ENCODE results near the gene ARVCF.

The ARVCF gene

DNA sequence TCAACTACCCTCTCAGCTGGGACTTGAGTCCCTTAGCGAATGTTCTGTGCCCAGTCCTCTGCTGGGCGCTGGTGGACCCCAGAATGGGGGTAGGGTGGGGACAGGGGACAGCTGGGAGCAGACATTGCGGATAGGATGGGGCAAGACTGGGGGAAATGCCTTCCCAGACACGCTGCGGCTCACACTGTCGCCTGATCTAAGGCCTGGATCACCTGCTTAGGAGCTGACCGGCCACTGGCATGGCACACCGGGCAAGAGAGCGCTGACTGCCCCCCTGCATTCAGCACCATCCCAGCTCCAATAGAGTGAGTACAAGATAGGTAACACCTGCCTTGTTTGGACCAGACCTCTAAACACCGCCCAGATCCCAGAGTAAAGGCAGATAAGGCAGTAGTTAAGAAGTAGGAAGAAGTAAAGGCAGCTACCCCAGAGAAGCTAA is 1.4 kb downstream of the ARVCF start:
- DNase-seq = no peak

DNA sequence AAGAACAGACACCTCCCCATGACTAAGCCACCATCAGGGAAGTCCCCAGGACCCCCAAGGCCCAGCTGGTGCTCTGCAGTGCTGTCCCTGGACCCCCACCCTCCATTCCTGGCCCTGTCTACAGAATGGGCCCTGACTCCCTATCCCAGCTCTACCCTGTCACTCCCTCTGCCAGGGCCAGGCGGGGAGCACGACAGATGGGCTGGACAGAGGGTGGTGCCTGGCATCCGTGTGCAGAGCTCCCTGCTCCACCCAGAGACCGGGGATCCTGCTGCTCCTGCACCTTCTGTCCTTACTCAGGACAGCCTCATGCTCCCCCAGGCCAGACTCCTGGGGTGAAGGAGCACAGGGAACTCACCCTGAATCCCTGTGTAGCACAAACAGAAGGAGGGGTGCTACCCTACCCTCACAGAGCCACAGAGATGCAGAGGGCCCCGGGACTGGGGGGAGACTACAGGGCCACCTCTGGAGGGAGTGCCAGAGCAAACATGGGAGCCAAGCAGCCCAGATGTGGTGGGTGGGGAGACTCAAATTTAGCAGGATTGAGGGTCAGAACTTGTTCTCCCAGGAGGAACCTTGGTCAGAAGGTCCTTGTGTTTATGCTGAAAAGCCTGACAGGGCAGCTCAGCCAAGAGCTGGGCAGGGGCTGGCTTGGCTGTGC is 2.0 kb downstream of the ARVCF start:
- DNase-seq = no peak

DNA sequence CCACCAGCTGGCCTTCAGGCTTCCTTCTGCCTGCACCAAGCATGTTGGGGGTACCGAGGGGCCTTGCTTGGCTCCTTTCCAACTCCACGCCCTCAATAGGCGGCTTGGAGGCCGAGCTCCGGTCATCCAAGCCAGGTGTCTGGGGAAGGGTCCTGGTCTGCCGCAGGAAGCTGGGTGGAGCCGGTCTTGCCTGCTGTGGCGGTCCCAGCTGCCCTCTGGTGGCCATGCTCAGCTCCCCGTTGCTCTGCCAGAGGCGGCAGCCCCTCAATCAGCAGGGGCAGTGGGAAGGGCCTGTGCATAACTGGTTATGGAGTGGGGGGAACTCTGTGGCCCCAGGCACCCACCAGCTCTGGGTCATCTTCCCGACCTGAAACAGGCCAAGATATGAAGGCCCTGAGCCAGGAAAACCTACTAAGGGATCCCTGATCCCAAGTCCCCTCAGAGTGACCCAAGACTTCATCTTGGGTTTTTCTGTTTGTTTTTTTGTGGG is 3.2 kb downstream of the ARVCF start:
- peak; percentile 21 to 36 for DNase-seq

DNA sequence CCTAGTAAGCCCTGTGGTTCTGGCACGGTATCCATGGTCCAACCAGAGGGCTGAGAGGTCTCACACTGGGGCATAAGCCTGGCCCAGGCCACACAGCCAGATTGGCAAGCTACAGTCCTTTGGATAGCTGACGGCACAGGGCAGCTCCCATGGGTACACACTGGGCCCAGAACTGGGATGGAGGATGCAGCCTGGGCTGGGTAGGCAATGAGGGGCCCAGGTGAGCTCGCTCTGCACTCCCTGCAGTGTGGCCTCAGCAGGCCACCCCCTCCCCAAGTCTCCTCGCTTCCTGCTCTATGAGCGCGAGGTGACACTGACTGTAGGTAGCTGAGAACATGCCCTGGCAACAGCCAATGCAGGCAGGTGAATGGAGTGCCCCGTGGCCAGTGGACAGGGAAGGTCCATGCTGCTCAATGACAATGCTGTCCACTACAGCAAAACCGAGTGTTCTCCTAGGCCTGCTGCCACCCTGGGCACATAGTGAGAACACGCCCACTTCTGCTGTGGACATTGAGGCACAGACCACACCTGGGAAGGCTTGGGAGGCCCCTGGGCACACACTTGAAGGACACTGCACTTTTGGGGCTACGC is 3.8 kb downstream of the ARVCF start:
- DNase-seq = no peak

DNA sequence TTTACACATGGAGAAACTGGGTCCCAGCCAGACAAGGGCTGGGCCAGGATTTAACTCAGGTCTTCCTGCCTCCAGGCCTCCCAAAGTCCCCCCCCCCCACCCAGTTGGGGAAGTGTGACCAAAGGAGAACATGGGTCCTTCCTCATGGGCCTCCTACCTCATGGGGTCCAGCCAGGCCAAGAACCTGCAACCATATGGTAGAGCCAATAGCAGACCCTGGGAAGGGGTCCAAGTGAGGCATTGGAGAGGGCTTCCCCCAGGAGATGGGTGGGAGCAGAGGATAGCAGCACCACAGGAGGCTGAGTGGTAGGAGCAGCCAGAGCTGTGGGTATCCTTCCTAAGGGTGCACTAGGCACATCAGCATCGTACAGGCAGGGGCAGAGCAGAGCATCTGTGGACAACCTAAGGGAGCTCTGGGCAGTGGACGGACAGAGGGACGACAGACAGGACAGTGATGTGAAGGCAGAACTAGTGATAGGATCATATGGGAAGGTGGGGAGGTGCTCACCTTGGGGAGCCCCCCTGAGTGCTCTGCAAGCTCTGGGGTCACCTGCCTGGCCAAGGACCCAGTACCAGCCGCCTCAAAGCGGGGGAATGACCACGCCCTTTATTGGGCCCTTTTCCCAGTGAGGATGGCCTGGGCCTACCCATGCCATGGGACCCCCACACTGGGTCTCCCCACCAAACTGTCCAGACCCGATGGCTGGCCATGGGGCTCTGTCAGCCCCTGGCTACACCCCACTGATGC is 4.5 kb downstream of the ARVCF start:
- no peak for DNase-seq

DNA sequence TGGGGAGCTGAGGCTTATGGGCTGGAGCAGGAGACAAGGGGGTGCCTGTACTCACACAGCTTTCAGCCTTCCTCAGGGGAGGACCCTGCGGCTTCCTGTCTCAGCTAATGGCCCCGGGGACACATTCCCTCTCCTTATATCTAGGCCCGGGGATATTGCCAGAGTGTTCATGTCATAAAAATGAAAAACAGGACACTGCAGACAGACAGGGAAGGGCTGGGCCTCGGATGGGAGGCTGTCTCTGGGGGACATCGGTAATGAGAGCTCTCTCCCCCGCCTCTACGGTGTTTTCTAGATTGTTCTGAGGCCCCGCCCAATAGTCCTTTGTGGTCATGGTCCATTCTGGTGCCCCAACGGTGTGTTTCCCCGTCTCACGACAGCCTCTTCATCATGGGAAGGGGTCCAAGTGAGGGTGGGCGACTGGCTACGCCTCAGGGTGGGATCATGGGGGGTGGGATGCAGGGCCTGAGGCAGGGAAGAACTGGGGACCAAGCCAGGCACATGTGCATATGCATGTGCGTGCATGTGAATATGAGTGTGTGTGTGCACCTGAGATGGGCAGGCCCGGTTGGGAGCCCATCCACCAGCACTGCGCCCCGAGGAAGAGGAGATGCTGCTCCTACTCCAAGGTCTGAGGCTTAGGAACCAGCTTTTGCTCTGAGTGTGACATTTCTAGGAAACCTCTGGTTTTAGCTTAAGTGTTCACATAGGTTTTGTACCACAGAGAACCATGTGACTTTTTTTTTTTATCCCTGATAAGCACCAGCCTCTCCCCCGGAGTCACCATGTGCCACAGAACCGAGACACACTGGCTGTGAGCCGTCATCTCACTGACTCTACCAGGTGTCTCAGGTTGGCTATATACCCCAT is 5.3 kb downstream of the ARVCF start:
- no peak for DNase-seq

DNA sequence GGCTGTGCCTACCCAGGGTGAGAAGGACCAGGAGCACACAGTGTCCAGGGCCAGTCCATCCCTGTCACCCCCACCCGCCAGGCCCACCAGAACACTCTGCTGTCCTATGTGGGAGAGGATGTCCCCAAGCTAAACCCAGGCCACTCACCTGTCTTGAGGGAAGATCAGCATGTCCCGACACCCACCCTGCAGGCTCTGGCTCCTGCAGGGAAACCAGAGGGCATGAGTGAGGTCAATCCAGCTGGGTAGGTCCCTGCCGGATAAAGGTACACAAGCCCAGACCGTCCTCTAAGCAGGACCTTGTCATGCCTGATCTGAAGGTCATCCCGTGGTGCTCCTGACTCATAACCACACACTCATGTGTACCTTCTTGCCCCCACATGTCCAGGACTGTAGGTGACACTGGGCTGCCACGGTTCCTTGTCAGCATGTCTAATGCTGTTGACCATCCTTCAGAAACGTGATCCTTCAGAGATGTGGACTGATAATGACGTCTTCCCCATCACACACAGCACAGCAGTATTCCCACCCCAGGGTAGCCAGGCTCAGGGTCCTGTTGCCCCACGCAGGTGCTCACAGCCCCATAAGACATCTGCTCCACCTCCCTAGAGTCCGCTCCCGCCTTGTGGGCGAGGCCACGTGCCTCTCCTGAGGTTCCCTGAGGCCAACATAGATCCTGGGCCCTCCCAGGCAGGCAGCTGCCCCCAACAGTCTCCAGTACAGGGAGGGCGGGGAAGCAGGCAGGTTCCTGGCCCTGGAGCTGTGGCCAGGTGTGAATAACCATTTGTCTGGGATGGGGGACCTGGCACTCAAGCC is 6.1 kb downstream of the ARVCF start:
- DNase-seq = no peak

DNA sequence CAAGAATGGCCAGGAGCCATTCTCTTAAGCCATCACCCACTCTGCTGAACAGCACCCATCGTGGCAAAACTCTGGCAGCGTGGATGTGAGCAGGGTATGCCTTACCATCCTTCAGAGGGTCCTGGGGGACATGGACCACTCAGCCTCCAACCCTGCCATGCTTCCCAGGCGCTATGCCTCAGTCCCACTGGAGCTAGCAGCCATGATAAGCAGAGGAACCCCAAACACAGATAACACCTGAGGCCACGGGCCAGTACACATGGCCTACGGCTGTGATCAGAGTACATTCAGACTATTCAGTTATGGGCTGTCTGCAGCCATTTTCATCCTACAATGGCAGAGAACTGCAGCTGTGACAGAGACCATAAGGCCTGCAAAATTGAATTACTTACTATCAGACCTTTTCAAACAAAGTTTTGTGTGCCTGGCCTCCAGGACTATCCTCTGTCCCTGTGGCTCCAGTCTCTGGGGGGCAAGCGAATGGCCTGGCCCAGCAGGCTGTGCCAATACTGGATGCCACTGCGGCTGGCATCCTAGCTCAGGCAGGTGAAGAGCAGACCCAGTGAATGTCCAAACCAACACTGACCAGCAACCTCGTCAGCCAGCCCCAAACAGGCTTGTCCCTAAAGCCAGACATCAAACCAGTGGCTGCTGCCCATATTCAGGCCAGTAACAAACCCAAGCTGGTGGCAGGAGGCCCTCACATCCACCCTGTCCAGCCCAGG is 6.9 kb downstream of the ARVCF start:
- no peak for DNase-seq

DNA sequence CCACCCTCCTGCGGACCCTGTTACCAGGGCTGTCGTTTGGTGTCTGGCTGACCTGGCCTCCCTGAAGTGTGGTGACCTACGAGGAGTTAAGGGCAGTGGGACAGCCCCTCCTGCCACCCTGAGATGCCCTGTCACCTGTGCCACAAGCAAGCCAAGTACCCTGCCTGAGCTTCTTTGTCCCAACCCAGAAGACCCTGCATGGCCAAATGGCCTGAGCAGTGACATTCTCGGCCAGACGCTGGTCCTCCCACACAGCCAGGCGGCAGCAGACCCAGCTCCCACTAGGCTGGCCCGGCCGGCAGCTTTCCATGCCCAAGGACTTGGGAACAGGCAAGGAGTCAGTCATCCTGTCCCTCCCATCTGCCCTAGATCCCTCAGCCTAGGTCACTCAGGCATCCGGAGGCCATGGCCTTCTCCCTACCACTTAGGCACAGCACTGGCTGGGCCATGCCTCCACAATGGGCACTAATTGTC is 7.6 kb downstream of the ARVCF start:
- DNase-seq = no peak

DNA sequence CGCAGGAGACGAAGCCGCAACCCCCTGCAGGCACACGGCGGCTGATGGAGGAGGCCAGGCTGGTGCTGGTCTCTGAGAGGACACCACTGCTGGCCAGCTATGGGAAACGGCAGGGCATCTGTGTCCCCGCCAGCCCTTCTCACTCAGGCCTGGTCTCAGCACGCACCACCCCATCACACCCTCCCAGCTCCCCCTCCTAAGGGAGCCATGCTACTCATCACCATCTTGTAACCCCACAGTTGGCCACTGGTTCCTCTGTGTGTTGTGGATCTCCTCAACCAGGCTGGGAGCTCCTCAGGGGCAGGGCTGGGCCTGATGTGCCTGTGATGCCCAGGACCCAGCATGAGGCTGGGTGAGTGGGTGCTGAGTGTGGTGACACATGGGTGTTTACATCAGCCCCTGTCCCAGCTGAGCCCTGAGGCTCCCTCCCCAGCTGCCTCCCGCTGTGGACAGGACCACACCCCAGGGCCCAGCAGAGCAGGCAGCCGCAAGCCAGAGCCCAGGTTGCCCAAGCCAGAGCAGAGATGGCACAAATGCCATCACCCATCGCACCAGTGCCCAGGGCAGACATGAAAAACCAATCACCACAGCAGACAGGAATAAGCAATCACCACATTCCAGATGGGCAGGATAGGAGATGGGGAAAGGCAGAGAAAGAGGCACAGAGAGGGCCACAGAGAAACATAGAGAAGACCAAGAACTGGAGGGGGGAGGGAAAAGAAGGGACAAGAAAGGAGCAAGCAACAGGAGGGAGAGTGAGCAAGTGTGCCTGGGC is 8.2 kb downstream of the ARVCF start:
- DNase-seq = no peak

DNA sequence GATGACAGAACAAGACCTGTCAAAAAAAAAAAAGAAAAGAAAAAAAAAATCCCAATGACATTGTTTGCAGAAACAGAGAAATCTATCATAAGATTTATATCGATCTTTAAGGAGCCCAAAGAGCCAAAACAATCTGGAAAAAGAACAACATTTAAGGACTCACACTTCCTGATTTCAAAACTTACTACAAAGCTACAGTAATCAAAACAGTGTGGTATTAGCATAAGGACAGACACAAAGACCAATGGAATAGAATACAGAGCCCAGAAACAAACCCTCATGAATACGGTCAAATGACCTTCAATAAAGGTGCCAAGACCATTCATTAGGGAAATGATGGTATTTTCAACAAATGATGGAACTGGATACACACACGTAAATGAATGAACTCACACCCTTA is 12.2 kb downstream of the ARVCF start:
- no peak for DNase-seq

DNA sequence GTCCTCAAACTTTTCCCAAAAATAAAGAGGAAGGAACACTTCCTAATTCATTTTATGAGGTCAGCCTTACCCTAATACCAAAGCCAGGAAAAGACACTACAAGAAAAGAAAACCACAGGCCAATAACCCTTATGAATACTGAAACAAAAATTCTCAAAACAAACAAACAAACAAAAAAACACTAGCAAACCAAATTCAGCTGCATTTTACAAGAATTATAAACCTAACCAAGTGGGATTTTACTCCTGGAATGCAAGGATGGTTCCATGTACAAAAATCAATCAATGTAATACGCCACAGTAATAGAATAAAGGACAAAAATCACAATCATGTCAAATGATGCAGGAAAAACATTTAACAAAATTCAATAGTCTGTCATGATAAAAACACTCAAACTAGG is 13.3 kb downstream of the ARVCF start:
- no peak for DNase-seq

DNA sequence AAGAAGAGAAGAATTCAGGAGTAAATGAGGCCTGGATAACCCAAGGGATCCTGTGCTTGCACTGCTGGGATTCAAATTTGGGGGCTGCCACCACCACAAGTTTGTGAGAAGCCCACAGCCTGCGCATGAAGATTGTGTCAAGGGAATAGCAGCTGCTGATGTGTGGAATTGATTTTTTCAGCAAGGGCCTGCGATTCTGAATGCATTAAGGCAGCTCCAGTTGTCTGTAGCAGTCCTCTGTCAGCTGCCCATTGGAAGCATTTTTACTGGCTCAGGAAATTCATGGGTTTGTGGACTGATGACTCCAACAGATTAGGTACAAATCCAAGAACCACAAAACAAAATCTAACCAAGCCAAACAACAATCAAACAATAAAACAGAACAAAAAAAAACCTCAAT is 14.0 kb downstream of the ARVCF start:
- no peak for DNase-seq

DNA sequence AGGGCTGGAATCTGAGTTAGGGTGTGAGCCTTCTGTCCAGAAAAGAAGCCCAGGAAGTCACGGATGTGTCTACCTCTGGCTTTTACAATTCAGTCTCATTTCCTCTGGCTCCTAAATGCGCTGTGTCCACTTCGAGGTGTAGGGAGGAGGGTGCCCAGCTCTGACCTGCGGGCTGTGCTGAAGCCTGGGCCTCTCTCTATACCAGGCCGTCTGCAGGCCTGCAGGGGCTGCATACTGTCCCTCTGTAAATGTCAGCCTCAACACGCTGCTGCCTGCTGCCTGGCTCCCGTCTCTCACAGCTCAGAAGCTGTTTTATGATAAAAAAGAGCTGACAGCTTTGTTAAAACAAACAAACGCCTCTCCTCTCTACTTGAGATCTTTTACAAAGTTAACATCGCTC is 14.5 kb downstream of the ARVCF start:
- DNase-seq = no peak

DNA sequence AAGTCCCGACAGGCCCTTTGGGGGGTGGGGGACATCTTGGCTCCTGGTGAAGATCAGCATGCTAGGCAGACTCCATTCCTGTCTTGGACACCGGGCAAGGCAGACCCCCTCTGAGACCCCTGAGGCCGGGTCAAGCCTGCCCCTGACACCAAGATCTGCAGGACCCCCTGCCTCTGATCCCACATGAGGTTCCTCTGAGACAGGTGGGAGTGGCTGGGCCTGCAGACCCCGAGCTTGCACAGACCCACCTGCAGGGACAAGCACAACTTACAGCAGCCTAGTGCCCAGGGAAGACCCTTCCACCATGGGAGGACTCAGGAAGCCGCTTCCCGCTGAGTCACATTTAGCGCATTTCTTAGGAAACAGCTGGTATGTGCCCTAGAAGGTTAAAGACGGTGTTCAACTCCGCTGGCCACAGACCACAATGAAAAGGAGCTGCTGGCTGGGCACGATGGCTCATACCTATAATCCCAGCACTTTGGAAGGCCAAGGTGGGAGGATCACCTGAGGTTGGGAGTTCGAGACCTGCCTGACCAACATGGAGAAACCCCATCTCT is 15.5 kb downstream of the ARVCF start:
- DNase-seq = no peak

DNA sequence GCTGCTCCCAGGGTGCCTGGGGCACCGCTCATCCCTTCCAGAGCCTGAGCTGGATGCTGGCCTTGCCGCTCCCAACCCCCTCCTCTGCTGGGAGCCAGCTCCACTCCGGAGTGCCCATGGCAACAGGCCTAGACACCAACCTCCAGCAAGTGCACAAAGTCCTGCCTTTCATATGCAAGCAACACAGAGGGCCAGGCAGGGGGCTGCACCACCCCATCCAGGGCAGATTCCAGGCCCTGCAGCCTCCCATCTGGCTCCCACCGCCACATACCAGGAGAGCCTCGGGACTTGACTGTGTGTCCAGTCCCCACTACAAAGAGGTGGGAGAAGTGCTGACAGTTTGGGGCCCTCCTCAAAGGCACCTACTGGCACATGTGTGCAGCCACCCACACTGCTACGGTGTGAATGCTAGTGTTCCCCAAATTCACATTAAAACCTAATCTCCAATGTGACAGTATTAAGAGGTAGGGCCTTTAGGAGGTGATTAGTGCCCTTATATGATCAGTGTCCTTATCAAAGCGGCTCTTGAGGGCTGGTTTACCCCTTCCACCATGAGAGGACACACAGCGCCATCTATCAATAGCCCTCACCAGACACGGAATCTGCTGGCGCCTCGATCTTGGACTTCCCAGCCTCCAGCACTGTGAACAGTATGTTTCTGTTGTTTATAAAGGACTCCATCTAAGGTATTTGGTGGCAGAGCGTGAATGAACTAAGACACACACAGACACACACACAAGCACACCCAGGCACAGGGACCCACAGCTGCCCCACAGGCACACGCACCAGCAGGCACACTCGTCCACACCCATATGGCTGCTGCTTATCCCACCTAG is 16.2 kb downstream of the ARVCF start:
- DNase-seq = peak in 1 of 2 donors; percentile 54

DNA sequence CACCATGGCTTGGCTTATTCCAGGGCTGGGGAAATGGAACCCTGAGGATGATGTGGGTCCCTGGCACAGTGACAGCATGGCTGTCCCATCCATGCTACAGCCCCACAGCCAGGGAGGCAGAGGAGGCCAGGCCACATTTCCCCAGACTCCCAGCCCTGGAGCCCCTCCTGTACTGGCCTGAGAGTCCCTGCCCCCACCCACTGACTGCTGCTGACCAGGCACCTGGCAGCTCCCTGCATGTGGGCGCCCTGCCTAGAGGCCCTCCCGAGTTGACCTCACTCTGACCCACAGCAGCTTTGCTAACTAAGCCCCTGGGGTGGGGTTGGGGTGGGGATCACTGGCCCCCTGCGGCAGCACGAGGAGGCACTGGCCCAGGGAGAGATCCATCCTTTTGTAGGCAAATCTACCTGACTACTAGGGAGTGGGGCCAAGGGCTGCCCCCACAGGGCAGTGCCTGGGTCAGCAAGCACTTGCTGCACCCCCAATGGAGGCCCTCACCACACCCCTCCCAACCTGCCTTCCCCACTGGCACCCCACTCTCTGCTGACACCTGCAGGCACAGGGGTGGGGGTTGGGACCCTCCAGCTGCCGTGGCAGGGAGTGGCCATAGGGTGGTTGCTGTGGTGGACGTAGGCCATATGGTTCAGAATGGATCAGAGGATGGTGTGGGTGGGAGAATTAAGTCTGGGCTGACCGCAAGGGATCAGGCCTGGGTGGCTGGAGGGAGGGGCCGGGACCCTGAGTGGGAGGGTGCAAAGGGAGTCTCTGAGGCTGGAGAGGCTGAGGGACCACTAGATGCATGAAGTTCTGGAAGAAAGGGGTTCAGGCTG is 17.4 kb downstream of the ARVCF start:
- no peak for DNase-seq

DNA sequence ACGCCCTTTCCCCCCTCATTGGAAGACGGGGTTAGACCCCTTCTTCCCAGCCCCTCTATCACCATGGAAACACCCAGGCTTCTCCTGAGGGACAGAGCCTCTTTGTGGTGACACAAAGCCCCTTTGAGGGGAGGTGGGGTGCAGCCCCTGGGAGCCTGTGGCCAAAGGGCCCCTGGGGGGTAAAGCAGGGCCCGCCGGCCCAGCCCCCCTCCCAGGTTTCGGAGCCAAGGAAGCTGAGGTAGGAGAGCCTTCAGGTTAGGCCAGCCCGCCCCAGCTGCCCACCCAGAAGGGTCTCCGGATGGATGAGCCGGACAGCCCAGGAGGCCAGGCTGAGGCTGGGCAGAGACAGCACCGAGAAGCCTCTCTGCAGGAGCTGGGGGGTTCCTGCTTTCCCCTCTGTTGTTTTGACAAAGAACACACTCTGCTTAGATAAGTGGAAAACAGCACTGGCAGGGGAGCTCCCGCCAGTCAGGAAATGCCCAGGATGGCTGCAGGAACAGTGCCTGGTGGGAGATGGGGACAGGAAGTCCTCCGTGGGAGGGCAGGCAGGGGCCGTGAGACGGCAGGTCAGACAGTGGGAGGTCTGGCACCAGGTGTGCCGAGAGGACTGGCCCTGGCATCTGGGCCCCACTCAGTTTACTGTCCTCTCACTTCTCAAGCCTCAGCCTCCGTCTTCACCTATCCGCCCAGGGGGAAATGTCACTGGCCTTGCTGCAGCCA is 18.2 kb downstream of the ARVCF start:
- DNase-seq = no peak
